Suprapubic skin (tissue), 3 donors: ENCODE data around the gene ONECUT2.

Experiments used
- POLR2A ChIP-seq, 2 donors: fragments of 450-650 bp; IDR thresholded peaks; one replicate each; pipeline ENCODE4 v1.6.1; 2017; ENCODE audit warnings: antibody characterized with exemption in 2 of 2, mild to moderate bottlenecking in 2 of 2, moderate library complexity in 2 of 2
- TF ChIP-seq, protein P1 (sequence below), 2 donors: fragments of 200-600 bp in 1 of 2; fragments of 450-650 bp in 1 of 2; sonication (generic) in 1 of 2; IDR thresholded peaks; one replicate each; pipeline ENCODE4 v1.5.1; 2016 to 2019; ENCODE audit warnings: antibody characterized with exemption in 2 of 2, mild to moderate bottlenecking in 1 of 2, moderate library complexity in 1 of 2

DNA sequence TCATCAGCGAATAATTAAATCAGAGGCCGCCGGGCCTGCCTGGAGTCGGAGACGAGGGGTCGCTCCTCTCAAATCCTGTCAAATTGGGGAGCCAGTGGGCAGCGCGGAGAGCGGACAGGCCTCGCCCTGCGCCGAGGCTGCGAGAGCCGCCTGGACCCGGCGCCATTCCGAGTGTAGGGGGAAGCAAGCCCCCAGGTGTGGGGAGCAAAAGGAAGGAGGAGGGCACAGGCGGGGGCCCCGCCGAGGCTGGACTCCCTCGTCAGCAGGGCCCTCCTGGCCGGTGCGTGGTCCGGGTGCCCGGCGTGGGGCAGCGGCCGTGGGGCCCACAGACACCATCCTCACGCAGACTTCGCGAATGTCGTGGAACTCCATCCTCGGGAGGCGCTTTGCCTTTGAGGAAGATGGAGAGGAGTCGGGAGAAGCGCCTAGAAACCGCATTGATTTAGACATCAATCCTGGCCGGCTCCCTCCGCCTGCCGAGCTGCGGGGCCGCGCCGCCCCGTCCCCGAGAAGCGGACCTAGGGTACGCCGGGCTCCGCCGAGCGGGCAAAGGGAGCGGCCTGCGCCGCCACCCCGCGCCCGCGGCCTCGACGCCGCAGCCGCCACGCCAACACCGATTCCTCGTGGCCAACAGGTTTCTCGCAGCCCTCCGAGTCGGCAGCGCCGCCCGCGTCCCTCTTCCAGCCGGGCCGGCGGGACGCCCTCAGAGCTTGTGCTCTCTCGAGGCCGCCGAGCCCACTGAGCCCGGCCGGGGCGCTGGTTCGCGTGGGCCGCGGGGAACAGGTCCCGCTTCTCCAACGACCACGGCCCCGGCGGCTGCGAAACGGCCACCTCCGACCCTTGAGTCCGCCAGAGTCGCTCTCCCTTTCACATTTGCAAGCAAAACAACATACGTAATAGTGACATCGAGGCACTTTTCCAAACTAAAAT, 6.7 kb upstream of the ONECUT2 start:
- TF ChIP-seq, protein P1, sequence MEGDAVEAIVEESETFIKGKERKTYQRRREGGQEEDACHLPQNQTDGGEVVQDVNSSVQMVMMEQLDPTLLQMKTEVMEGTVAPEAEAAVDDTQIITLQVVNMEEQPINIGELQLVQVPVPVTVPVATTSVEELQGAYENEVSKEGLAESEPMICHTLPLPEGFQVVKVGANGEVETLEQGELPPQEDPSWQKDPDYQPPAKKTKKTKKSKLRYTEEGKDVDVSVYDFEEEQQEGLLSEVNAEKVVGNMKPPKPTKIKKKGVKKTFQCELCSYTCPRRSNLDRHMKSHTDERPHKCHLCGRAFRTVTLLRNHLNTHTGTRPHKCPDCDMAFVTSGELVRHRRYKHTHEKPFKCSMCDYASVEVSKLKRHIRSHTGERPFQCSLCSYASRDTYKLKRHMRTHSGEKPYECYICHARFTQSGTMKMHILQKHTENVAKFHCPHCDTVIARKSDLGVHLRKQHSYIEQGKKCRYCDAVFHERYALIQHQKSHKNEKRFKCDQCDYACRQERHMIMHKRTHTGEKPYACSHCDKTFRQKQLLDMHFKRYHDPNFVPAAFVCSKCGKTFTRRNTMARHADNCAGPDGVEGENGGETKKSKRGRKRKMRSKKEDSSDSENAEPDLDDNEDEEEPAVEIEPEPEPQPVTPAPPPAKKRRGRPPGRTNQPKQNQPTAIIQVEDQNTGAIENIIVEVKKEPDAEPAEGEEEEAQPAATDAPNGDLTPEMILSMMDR (IDR thresholded peaks at IDR 0.05): no peak
- TF ChIP-seq POLR2A (IDR thresholded peaks at IDR 0.05): no peak
